SK-N-SH (cell line): Measurements from ENCODE around the gene ANO10. TPM values are rescaled to one million over a fixed set of nuclear protein-coding genes. Genes with fewer than 3 reads are reported as not detected.

Source experiments
- CTCF ChIA-PET: fragments of 300-600, 350-600 bp; formaldehyde crosslinking; extraction: SDS; loops from one replicate; lab custom pipeline; 2021; lab: Yijun Ruan, JAX
- POLR2A ChIA-PET: fragments of 350-600 bp; sonication (Branson Sonifier 250); formaldehyde crosslinking; extraction: SDS; loops from one replicate; lab custom pipeline; 2020; ENCODE audit warnings: antibody characterized with exemption, inconsistent platforms; lab: Yijun Ruan, JAX
- DNase-seq: peaks from one replicate; pipeline ENCODE4 v3.0.0; 2012
- H2AFZ ChIP-seq: fragments of 200-600 bp; sonication (generic); 2 replicates; pipeline ENCODE4 v1.8.1; 2016; ENCODE audit warnings: antibody characterized with exemption, mild to moderate bottlenecking, low read depth
- H3F3A ChIP-seq: fragments of 200-600 bp; sonication (generic); replicated peaks from 2 replicates; pipeline ENCODE3; 2016; ENCODE audit warnings: antibody characterized with exemption, mild to moderate bottlenecking; ENCODE audit not compliant: insufficient read depth
- H3K27ac ChIP-seq, 2 experiments: fragments of 200-500 bp in 1 of 2; fragments of 200-600 bp in 1 of 2; sonication (Bioruptor generic) in 1 of 2; sonication (generic), shearing (Covaris generic) in 1 of 2; 2 replicates each; pipeline versions ENCODE4 v1.5.1 to v1.6.1; 2014 to 2016; ENCODE audit warnings: low read depth in 2 of 2, inconsistent platforms in 1 of 2, low read length in 1 of 2, mild to moderate bottlenecking in 1 of 2, mixed read lengths in 1 of 2
- H3K27me3 ChIP-seq: fragments of 200-600 bp; sonication (generic), shearing (Covaris generic); 2 replicates; pipeline ENCODE4 v1.6.1; 2016; ENCODE audit warnings: mixed run types; ENCODE audit not compliant: insufficient read depth
- H3K36me3 ChIP-seq, 2 experiments: fragments of 200-500 bp in 1 of 2; fragments of 200-600 bp in 1 of 2; sonication (Bioruptor generic) in 1 of 2; sonication (generic) in 1 of 2; replicated peaks in 1 of 2; 2 replicates each; pipeline versions ENCODE3 to v1.5.1; 2014 to 2016; ENCODE audit warnings: low read length in 1 of 2, mild to moderate bottlenecking in 1 of 2; ENCODE audit not compliant: insufficient read depth in 2 of 2, control insufficient read depth in 1 of 2
- H3K4me1 ChIP-seq, 2 experiments: fragments of 200-500 bp in 1 of 2; fragments of 200-600 bp in 1 of 2; sonication (Bioruptor generic) in 1 of 2; sonication (generic), shearing (Covaris generic) in 1 of 2; 2 replicates each; pipeline versions ENCODE4 v1.5.1 to v1.6.1; 2014 to 2016; ENCODE audit warnings: low read depth in 1 of 2, low read length in 1 of 2, mixed run types in 1 of 2; ENCODE audit not compliant: insufficient read depth in 2 of 2, control insufficient read depth in 1 of 2
- H3K4me2 ChIP-seq: fragments of 200-600 bp; sonication (generic), shearing (Covaris generic); 2 replicates; pipeline ENCODE4 v1.6.1; 2017; ENCODE audit warnings: mixed run types
- H3K4me3 ChIP-seq, 2 experiments: fragments of 200-500 bp in 1 of 2; fragments of 200-600 bp in 1 of 2; sonication (Bioruptor generic) in 1 of 2; sonication (generic), shearing (Covaris generic) in 1 of 2; 2 replicates each; pipeline versions ENCODE4 v1.5.1 to v1.8.1; 2014 to 2016; ENCODE audit warnings: low read depth in 2 of 2, inconsistent platforms in 1 of 2, low read length in 1 of 2, mild to moderate bottlenecking in 1 of 2, mixed read lengths in 1 of 2, moderate library complexity in 1 of 2
- H3K79me2 ChIP-seq: fragments of 200-600 bp; sonication (generic); 2 replicates; pipeline ENCODE4 v1.8.1; 2017; ENCODE audit warnings: mild to moderate bottlenecking; ENCODE audit not compliant: insufficient read depth
- H3K9ac ChIP-seq: fragments of 200-600 bp; sonication (generic); 2 replicates; pipeline ENCODE4 v1.6.1; 2017; ENCODE audit warnings: mixed run types
- H3K9me2 ChIP-seq: fragments of 200-600 bp; sonication (generic); 2 replicates; pipeline ENCODE4 v1.6.1; 2017; ENCODE audit warnings: mixed run types
- H3K9me3 ChIP-seq: fragments of 200-600 bp; sonication (generic); 2 replicates; pipeline ENCODE4 v1.6.1; 2017; ENCODE audit warnings: mixed run types, mild to moderate bottlenecking, moderate library complexity
- H4K20me1 ChIP-seq: fragments of 200-600 bp; sonication (generic); 2 replicates; pipeline ENCODE4 v1.6.1; 2017; ENCODE audit warnings: mild to moderate bottlenecking, mixed run types; ENCODE audit not compliant: insufficient read depth
- CTCF ChIP-seq: fragments of 200-600 bp; sonication (generic); IDR thresholded peaks from 2 replicates; pipeline ENCODE4 v1.6.1; 2017; ENCODE audit warnings: antibody characterized with exemption, mild to moderate bottlenecking, moderate library complexity
- EZH2phosphoT487 ChIP-seq: fragments of 200-600 bp; sonication (generic); IDR thresholded peaks from 2 replicates; pipeline ENCODE4 v1.6.1; 2017; ENCODE audit warnings: low read depth, mixed run types, mild to moderate bottlenecking, antibody characterized with exemption, moderate library complexity, borderline replicate concordance
- FOSL2 ChIP-seq: IDR thresholded peaks from 2 replicates; pipeline ENCODE4 v1.4.0; 2012; ENCODE audit warnings: low read depth, mild to moderate bottlenecking, moderate library complexity, borderline replicate concordance
- FOXJ3 ChIP-seq: sonication (generic); formaldehyde crosslinking; IDR thresholded peaks from 2 replicates; pipeline ENCODE4 v1.5.1; 2020; ENCODE audit warnings: mild to moderate bottlenecking, missing genetic modification reagents
- JUND ChIP-seq: IDR thresholded peaks from 2 replicates; pipeline ENCODE4 v1.4.0; 2012
- MXI1 ChIP-seq: IDR thresholded peaks from 2 replicates; pipeline ENCODE4 v1.6.1; 2012; ENCODE audit warnings: mild to moderate bottlenecking, low read depth, low read length, improper control_type of control experiment
- NFIC ChIP-seq: IDR thresholded peaks from 2 replicates; pipeline ENCODE4 v1.4.0; 2012; ENCODE audit warnings: borderline replicate concordance
- NRF1 ChIP-seq: IDR thresholded peaks from 2 replicates; pipeline ENCODE4 v1.6.1; 2012; ENCODE audit warnings: low read depth, mild to moderate bottlenecking, low read length
- POLR2AphosphoS5 ChIP-seq: IDR thresholded peaks from 2 replicates; pipeline ENCODE4 v1.6.1; 2012; ENCODE audit warnings: low read depth, low read length
- RCOR1 ChIP-seq: fragments of 150-350 bp; IDR thresholded peaks from 2 replicates; pipeline ENCODE4 v1.6.1; 2017; ENCODE audit warnings: antibody characterized with exemption, low read length
- SIN3A ChIP-seq: IDR thresholded peaks from 2 replicates; pipeline ENCODE4 v1.6.1; 2012; ENCODE audit warnings: low read depth, mild to moderate bottlenecking, low read length, moderate library complexity, borderline replicate concordance
- TAF1 ChIP-seq: IDR thresholded peaks from 2 replicates; pipeline ENCODE4 v1.6.1; 2012; ENCODE audit warnings: low read depth, mild to moderate bottlenecking, low read length, moderate library complexity, borderline replicate concordance
- WGBS: methylation state at CpG from one replicate; pipeline ENCODE4 v1.1.6; 2017; ENCODE audit warnings: low lambda C conversion rate; 5-methylcytosine and 5-hydroxymethylcytosine counted together
- polyA plus RNA-seq, 3 experiments: library from polyadenylated mRNA; depleted of rRNA; stranded (reverse); fragments of >200 nt; gene quantifications; 2 replicates each; pipeline ENCODE4 v1.2.3, GENCODE V29; 2012
- TF ChIP-seq, protein P1 (sequence below): IDR thresholded peaks from 2 replicates; pipeline ENCODE4 v1.4.0; 2012; ENCODE audit warnings: low read depth, borderline replicate concordance
- TF ChIP-seq, protein P2 (sequence below): fragments of 150-350 bp; IDR thresholded peaks from 2 replicates; pipeline ENCODE4 v1.6.1; 2016; ENCODE audit warnings: mild to moderate bottlenecking, low read depth, low read length

The ANO10 gene
- polyA plus RNA-seq, 1 of the 3 experiments (the other 2 are of a cell fraction): 16.8 TPM

GRCh38 chr3:43400781-43401730, 220.8 kb downstream of the ANO10 start:
- no peak overlapping the region for H3K27ac ChIP-seq
- no peaks in the 10 kb centered on the region for H4K20me1 ChIP-seq
- H3K36me3 ChIP-seq: no peaks in the 10 kb centered on the region
- H3K4me3 ChIP-seq: no peak overlapping the region
- H3K4me2 ChIP-seq: no peak overlapping the region
- 92% methylated on average over 9 of the region's 9 CpGs for WGBS
- H3K9me2 ChIP-seq: no peaks in the 10 kb centered on the region
- ChIA-PET POLR2A (no interaction called here), CTCF (no interaction called here)
- H3K27me3 ChIP-seq: no peaks in the 10 kb centered on the region
- no peak for DNase-seq
- no peaks in the 10 kb centered on the region for H3K9me3 ChIP-seq
- H3F3A ChIP-seq: no peaks in the 10 kb centered on the region
- no peaks in the 10 kb centered on the region for H3K4me1 ChIP-seq
- H3K9ac ChIP-seq: no peak overlapping the region
- TF ChIP-seq, protein P1, sequence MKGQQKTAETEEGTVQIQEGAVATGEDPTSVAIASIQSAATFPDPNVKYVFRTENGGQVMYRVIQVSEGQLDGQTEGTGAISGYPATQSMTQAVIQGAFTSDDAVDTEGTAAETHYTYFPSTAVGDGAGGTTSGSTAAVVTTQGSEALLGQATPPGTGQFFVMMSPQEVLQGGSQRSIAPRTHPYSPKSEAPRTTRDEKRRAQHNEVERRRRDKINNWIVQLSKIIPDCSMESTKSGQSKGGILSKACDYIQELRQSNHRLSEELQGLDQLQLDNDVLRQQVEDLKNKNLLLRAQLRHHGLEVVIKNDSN: no peak
- no peak for TF ChIP-seq MXI1
- TF ChIP-seq CTCF: no peak
- no peak for TF ChIP-seq TAF1
- no peak for TF ChIP-seq RCOR1
- TF ChIP-seq JUND: no peak
- no peak for TF ChIP-seq NFIC
- TF ChIP-seq NRF1: no peak
- no peak for TF ChIP-seq EZH2phosphoT487
- no peak for TF ChIP-seq POLR2AphosphoS5
- TF ChIP-seq FOXJ3: no peak
- TF ChIP-seq, protein P2, sequence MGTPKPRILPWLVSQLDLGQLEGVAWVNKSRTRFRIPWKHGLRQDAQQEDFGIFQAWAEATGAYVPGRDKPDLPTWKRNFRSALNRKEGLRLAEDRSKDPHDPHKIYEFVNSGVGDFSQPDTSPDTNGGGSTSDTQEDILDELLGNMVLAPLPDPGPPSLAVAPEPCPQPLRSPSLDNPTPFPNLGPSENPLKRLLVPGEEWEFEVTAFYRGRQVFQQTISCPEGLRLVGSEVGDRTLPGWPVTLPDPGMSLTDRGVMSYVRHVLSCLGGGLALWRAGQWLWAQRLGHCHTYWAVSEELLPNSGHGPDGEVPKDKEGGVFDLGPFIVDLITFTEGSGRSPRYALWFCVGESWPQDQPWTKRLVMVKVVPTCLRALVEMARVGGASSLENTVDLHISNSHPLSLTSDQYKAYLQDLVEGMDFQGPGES: no peak
- TF ChIP-seq FOSL2: no peak
- no peak for TF ChIP-seq SIN3A
- H2AFZ ChIP-seq: no peak overlapping the region
- H3K79me2 ChIP-seq: no peaks in the 10 kb centered on the region
